Glutamatergic neuron (in vitro differentiated cells): ENCODE measurements around the gene RAD51B. TPM values are rescaled to one million over a fixed set of nuclear protein-coding genes. Genes with fewer than 3 reads are reported as not detected.

Experiments used
- DNase-seq: peaks from one replicate; pipeline ENCODE4 v3.0.0; 2022
- H3K27ac Mint-ChIP-seq: one replicate; pipeline ENCODE4 v1.8.0; 2020; ENCODE audit warnings: mild to moderate bottlenecking, mixed read lengths, inconsistent platforms; ENCODE audit not compliant: unreplicated experiment
- H3K27me3 Mint-ChIP-seq: one replicate; pipeline ENCODE4 v1.8.0; 2020; ENCODE audit warnings: mild to moderate bottlenecking, moderate library complexity, mixed read lengths, inconsistent platforms; ENCODE audit not compliant: unreplicated experiment
- H3K36me3 Mint-ChIP-seq: one replicate; pipeline ENCODE4 v1.8.0; 2020; ENCODE audit warnings: mild to moderate bottlenecking, mixed read lengths, inconsistent platforms; ENCODE audit not compliant: unreplicated experiment
- H3K4me1 Mint-ChIP-seq: one replicate; pipeline ENCODE4 v1.8.0; 2020; ENCODE audit warnings: mild to moderate bottlenecking, low read depth, mixed read lengths, inconsistent platforms; ENCODE audit not compliant: unreplicated experiment
- H3K4me3 Mint-ChIP-seq: one replicate; pipeline ENCODE4 v1.8.0; 2020; ENCODE audit warnings: mild to moderate bottlenecking, mixed read lengths, inconsistent platforms; ENCODE audit not compliant: unreplicated experiment
- H3K9me3 Mint-ChIP-seq: one replicate; pipeline ENCODE4 v1.8.0; 2020; ENCODE audit warnings: mild to moderate bottlenecking, moderate library complexity, mixed read lengths, inconsistent platforms; ENCODE audit not compliant: unreplicated experiment
- CTCF ChIP-seq: fragments of 200-600 bp; sonication (generic); IDR thresholded peaks from one replicate; pipeline ENCODE4 v1.5.0; 2021; ENCODE audit not compliant: partially characterized antibody, unreplicated experiment
- total RNA-seq: library from RNA; stranded (reverse); fragmentation: NEBNext Ultra II Directional; extraction: Animal tissue kit (Norgen Biotek cat#: 25700); gene quantifications from one replicate; pipeline ENCODE4 v1.2.1, GENCODE V29; 2021; ENCODE audit not compliant: unreplicated experiment

Gene RAD51B
- total RNA-seq, 1 donor from 2014 or later, result 9.7 TPM

GRCh38 chr14:68172216-68172615, 352.6 kb downstream of the RAD51B start:
- no peak for TF ChIP-seq CTCF
- H3K4me3 Mint-ChIP-seq, result no peak overlapping the region
- H3K4me1 Mint-ChIP-seq, result peaks cover 7% of the 10 kb centered on the region
- no peaks in the 10 kb centered on the region for H3K36me3 Mint-ChIP-seq
- H3K27me3 Mint-ChIP-seq, result no peaks in the 10 kb centered on the region
- H3K9me3 Mint-ChIP-seq, result no peaks in the 10 kb centered on the region
- no peak for DNase-seq
- no peak overlapping the region for H3K27ac Mint-ChIP-seq

- Mint-ChIP-seq H3K9me3 (no peaks in the 10 kb centered on the region), H3K27me3 (no peaks in the 10 kb centered on the region), H3K36me3 (no peaks in the 10 kb centered on the region), H3K4me3 (no peak overlapping the region), H3K4me1 (peaks cover 7% of the 10 kb centered on the region), H3K27ac (no peak overlapping the region)
- no peak for DNase-seq
- no peak for TF ChIP-seq CTCF
These were observed 353.0 kb downstream of the RAD51B start for GRCh38 chr14:68172627-68173026.

GRCh38 chr14:68173227-68173972, 353.8 kb downstream of the RAD51B start:
- DNase-seq, result no peak
- no peaks in the 10 kb centered on the region for H3K36me3 Mint-ChIP-seq
- H3K27ac Mint-ChIP-seq, result no peak overlapping the region
- H3K4me1 Mint-ChIP-seq, result peaks cover 7% of the 10 kb centered on the region
- H3K27me3 Mint-ChIP-seq, result no peaks in the 10 kb centered on the region
- no peak overlapping the region for H3K4me3 Mint-ChIP-seq
- H3K9me3 Mint-ChIP-seq, result no peaks in the 10 kb centered on the region
- no peak for TF ChIP-seq CTCF

- no peaks in the 10 kb centered on the region for H3K27me3 Mint-ChIP-seq
- H3K9me3 Mint-ChIP-seq, result no peaks in the 10 kb centered on the region
- peaks cover 6% of the 10 kb centered on the region for H3K4me1 Mint-ChIP-seq
- DNase-seq, result no peak
- H3K27ac Mint-ChIP-seq, result no peak overlapping the region
- no peak overlapping the region for H3K4me3 Mint-ChIP-seq
- no peak for TF ChIP-seq CTCF
- no peaks in the 10 kb centered on the region for H3K36me3 Mint-ChIP-seq
These were observed 354.9 kb downstream of the RAD51B start for GRCh38 chr14:68174446-68174845.

GRCh38 chr14:68176687-68177086, 357.1 kb downstream of the RAD51B start:
- peaks cover 9% of the 10 kb centered on the region for H3K4me1 Mint-ChIP-seq
- no peak overlapping the region for H3K4me3 Mint-ChIP-seq
- H3K27ac Mint-ChIP-seq, result no peak overlapping the region
- DNase-seq, result no peak
- no peak for TF ChIP-seq CTCF
- H3K9me3 Mint-ChIP-seq, result no peaks in the 10 kb centered on the region
- H3K36me3 Mint-ChIP-seq, result no peaks in the 10 kb centered on the region
- H3K27me3 Mint-ChIP-seq, result peaks cover 1% of the 10 kb centered on the region
